Measurements from ENCODE around the gene ARSG. TPM values are rescaled to one million over a fixed set of nuclear protein-coding genes. Genes with fewer than 3 reads are reported as not detected.
"Not testable (repeated sequence)": the region's sequence is repeated elsewhere in the genome, so short reads cannot be mapped to it uniquely, and the experiment has no call there.

ARSG gene
- total and polyA plus RNA-seq, 7 donors, result 1.7 to 6.1 (median 2.5) TPM

GRCh38 chr17:68248199-68248825, 43.0 kb upstream of the ARSG start:
- peak overlapping the region; percentile 94 for H3K27ac ChIP-seq
- DNase-seq, result no peak
- H3K4me3 ChIP-seq, result peak overlapping the region; percentile 85
- ATAC-seq, result peak in 3 of 4 donors; percentile 43 to 47 (median 46)
- H3K27me3 ChIP-seq (ENCODE audit: insufficient read depth in 3 of 3, low read length in 2 of 3), result no peaks in the 10 kb centered on the region
- H3K4me1 ChIP-seq, result peaks cover 15% of the 10 kb centered on the region
- WGBS, 3 donors, result 1 to 2% (median 1%) methylated on average over 19 of the region's 19 CpGs
- peaks cover 0 to 32% of the 10 kb centered on the region in 2 donors for H3K36me3 ChIP-seq (ENCODE audit: insufficient read depth in 1 of 2, low read depth in 1 of 2)
- no peaks in the 10 kb centered on the region for H3K9me3 ChIP-seq
- TF ChIP-seq, protein P1, sequence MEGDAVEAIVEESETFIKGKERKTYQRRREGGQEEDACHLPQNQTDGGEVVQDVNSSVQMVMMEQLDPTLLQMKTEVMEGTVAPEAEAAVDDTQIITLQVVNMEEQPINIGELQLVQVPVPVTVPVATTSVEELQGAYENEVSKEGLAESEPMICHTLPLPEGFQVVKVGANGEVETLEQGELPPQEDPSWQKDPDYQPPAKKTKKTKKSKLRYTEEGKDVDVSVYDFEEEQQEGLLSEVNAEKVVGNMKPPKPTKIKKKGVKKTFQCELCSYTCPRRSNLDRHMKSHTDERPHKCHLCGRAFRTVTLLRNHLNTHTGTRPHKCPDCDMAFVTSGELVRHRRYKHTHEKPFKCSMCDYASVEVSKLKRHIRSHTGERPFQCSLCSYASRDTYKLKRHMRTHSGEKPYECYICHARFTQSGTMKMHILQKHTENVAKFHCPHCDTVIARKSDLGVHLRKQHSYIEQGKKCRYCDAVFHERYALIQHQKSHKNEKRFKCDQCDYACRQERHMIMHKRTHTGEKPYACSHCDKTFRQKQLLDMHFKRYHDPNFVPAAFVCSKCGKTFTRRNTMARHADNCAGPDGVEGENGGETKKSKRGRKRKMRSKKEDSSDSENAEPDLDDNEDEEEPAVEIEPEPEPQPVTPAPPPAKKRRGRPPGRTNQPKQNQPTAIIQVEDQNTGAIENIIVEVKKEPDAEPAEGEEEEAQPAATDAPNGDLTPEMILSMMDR (IDR thresholded peaks at IDR 0.05), result no peak
- intact Hi-C loops (cut with DNase I), result loop anchor here in 1 of 2 donors (5.0 kb wide), 1 partner anchor 41 kb away; no protein-coding TSS in a partner anchor

- no peaks in the 10 kb centered on the region for H3K9me3 ChIP-seq
- peak overlapping the region; percentile 85 for H3K4me3 ChIP-seq
- peaks cover 15% of the 10 kb centered on the region for H3K4me1 ChIP-seq
- intact Hi-C loops (cut with DNase I), result loop anchor here in 1 of 2 donors (5.0 kb wide), 1 partner anchor 42 kb away; no protein-coding TSS in a partner anchor
- WGBS, 3 donors, result 58 to 66% (median 59%) methylated on average over 5 of the region's 5 CpGs
- TF ChIP-seq, protein P1 (IDR thresholded peaks at IDR 0.05), result no peak
- no peak for ATAC-seq
- peaks cover 0 to 38% of the 10 kb centered on the region in 2 donors for H3K36me3 ChIP-seq (ENCODE audit: insufficient read depth in 1 of 2, low read depth in 1 of 2)
- no peaks in the 10 kb centered on the region for H3K27me3 ChIP-seq (ENCODE audit: insufficient read depth in 3 of 3, low read length in 2 of 3)
- H3K27ac ChIP-seq, result peak overlapping the region; percentile 94
- no peak for DNase-seq
Measured at GRCh38 chr17:68248891-68249290, 42.4 kb upstream of the ARSG start.

GRCh38 chr17:68249354-68249765, 41.9 kb upstream of the ARSG start:
- ATAC-seq (no peak), DNase-seq (no peak)
- WGBS, 3 donors, result 51 to 66% (median 60%) methylated on average over 7 of the region's 7 CpGs
- peak overlapping the region; percentile 85 for H3K4me3 ChIP-seq
- no peaks in the 10 kb centered on the region for H3K27me3 ChIP-seq (ENCODE audit: insufficient read depth in 3 of 3, low read length in 2 of 3)
- H3K27ac ChIP-seq, result peak overlapping the region; percentile 94
- H3K9me3 ChIP-seq, result no peaks in the 10 kb centered on the region
- peaks cover 3 to 43% of the 10 kb centered on the region in 2 donors for H3K36me3 ChIP-seq (ENCODE audit: insufficient read depth in 1 of 2, low read depth in 1 of 2)
- H3K4me1 ChIP-seq, result peaks cover 15% of the 10 kb centered on the region
- intact Hi-C loops (cut with DNase I), result loop anchor here in 1 of 2 donors (5.0 kb wide), 1 partner anchor 42 kb away; no protein-coding TSS in a partner anchor
- TF ChIP-seq, protein P1 (IDR thresholded peaks at IDR 0.05), result no peak

DNA sequence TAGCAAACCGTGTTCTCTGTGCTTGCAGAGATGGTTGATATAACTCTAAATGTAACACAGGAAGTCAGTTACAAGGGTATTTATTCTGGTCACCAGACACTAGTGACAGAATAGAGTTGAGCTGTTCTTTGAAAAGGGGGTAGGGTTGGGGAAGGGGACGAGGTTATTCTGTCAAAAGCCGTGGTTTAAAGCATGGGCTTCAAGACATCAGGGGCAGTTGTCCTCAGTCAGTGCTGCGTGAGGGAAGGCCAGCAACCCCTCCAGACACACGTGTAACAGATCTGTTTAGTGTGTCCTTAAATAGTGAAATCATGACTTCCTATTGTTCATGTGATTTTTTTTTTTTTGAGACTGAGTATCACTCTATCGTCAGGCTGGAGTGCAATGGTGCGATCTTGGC, 37.9 kb upstream of the ARSG start:
- H3K27me3 ChIP-seq (ENCODE audit: insufficient read depth in 3 of 3, low read length in 2 of 3); H3K27ac ChIP-seq; H3K9me3 ChIP-seq; intact Hi-C loops (cut with DNase I); H3K4me3 ChIP-seq; ATAC-seq; DNase-seq: not testable (repeated sequence)
- WGBS, 3 donors, result 88 to 90% (median 89%) methylated on average over 7 of the region's 7 CpGs
- H3K36me3 ChIP-seq (ENCODE audit: insufficient read depth in 1 of 2, low read depth in 1 of 2), result peaks cover 5 to 74% of the 10 kb centered on the region in 2 donors
- H3K4me1 ChIP-seq, result peaks cover 14% of the 10 kb centered on the region

GRCh38 chr17:68255151-68255550, 36.1 kb upstream of the ARSG start:
- TF ChIP-seq, protein P1 (IDR thresholded peaks at IDR 0.05), result no peak
- Histone ChIP-seq H3K4me3 (no peak overlapping the region), H3K36me3 (ENCODE audit: insufficient read depth in 1 of 2, low read depth in 1 of 2) (peaks cover 5 to 73% of the 10 kb centered on the region in 2 donors), H3K27ac (no peak overlapping the region), H3K27me3 (ENCODE audit: insufficient read depth in 3 of 3, low read length in 2 of 3) (no peaks in the 10 kb centered on the region), H3K4me1 (peaks cover 6% of the 10 kb centered on the region), H3K9me3 (no peaks in the 10 kb centered on the region)
- no peak for ATAC-seq
- DNase-seq, result no peak
- intact Hi-C loops (cut with DNase I), result no loop called here
- WGBS, 3 donors, result 80 to 84% (median 82%) methylated on average over 4 of the region's 4 CpGs
